GM23338 (cell line): ENCODE results near the gene POLR3E. TPM values are rescaled to one million over a fixed set of nuclear protein-coding genes. Genes with fewer than 3 reads are reported as not detected.

ENCODE experiments used
- ATAC-seq: fragments of 200-7000 bp; cut with Tn5 transposase; 3 replicates; pipeline ENCODE4 v1.9.1; 2020
- DNase-seq: peaks from one replicate; pipeline ENCODE4 v3.0.0-alpha.2; 2015; ENCODE audit warnings: low spot score
- H2AFZ ChIP-seq: fragments of 200-600 bp; sonication (generic); 2 replicates; pipeline ENCODE4 v1.8.0; 2016; ENCODE audit warnings: antibody characterized with exemption, mild to moderate bottlenecking, moderate library complexity
- H3F3A ChIP-seq: fragments of 200-600 bp; sonication (generic); replicated peaks from 2 replicates; pipeline ENCODE4 v1.8.0; 2017; ENCODE audit warnings: antibody characterized with exemption, mixed run types, low read depth
- H3K27ac ChIP-seq: fragments of 200-600 bp; sonication (generic); 2 replicates; pipeline ENCODE4 v1.6.1; 2016; ENCODE audit warnings: low read depth
- H3K27me3 ChIP-seq: fragments of 200-600 bp; sonication (generic); 2 replicates; pipeline ENCODE4 v1.8.0; 2016; ENCODE audit warnings: mild to moderate bottlenecking, mixed run types, moderate library complexity; ENCODE audit not compliant: insufficient read depth
- H3K36me3 ChIP-seq: fragments of 200-600 bp; sonication (generic); 2 replicates; pipeline ENCODE4 v1.8.0; 2016; ENCODE audit warnings: mild to moderate bottlenecking; ENCODE audit not compliant: insufficient read depth
- H3K4me1 ChIP-seq: fragments of 200-600 bp; sonication (generic); 2 replicates; pipeline ENCODE4 v1.8.0; 2016; ENCODE audit warnings: mild to moderate bottlenecking, moderate library complexity; ENCODE audit not compliant: insufficient read depth
- H3K4me2 ChIP-seq: fragments of 200-600 bp; sonication (generic); 2 replicates; pipeline ENCODE4 v1.7.1; 2017; ENCODE audit warnings: mixed run types
- H3K4me3 ChIP-seq: fragments of 200-600 bp; sonication (generic); 2 replicates; pipeline ENCODE4 v1.6.1; 2016; ENCODE audit warnings: mixed run types
- H3K79me2 ChIP-seq: fragments of 200-600 bp; sonication (generic); replicated peaks from 2 replicates; pipeline ENCODE4 v1.8.0; 2017; ENCODE audit warnings: mild to moderate bottlenecking; ENCODE audit not compliant: insufficient read depth
- H3K9me2 ChIP-seq: fragments of 200-600 bp; sonication (generic); 2 replicates; pipeline ENCODE4 v1.8.0; 2017; ENCODE audit not compliant: insufficient read depth
- H4K20me1 ChIP-seq: fragments of 200-600 bp; sonication (generic); replicated peaks from 2 replicates; pipeline ENCODE4 v1.8.0; 2017; ENCODE audit warnings: mild to moderate bottlenecking; ENCODE audit not compliant: insufficient read depth
- H3K27ac Mint-ChIP-seq: 2 replicates; pipeline ENCODE4 v1.8.0; 2020; ENCODE audit warnings: inconsistent platforms, mild to moderate bottlenecking, moderate library complexity, mixed read lengths
- H3K27me3 Mint-ChIP-seq: 3 replicates; pipeline ENCODE4 v1.8.0; 2022; ENCODE audit warnings: low read depth, mild to moderate bottlenecking, moderate library complexity, mixed read lengths, inconsistent platforms; ENCODE audit not compliant: insufficient read depth, poor library complexity
- H3K36me3 Mint-ChIP-seq: 3 replicates; pipeline ENCODE4 v1.8.0; 2021; ENCODE audit warnings: low read depth, mild to moderate bottlenecking, inconsistent platforms, moderate library complexity, mixed read lengths
- H3K4me1 Mint-ChIP-seq: 3 replicates; pipeline ENCODE4 v1.8.0; 2020; ENCODE audit warnings: mild to moderate bottlenecking, inconsistent platforms, mixed read lengths
- H3K4me3 Mint-ChIP-seq: 3 replicates; pipeline ENCODE4 v1.8.0; 2021; ENCODE audit warnings: moderate library complexity, mild to moderate bottlenecking, inconsistent platforms, mixed read lengths
- H3K9me3 Mint-ChIP-seq: 3 replicates; pipeline ENCODE4 v1.8.0; 2020; ENCODE audit warnings: moderate library complexity, mild to moderate bottlenecking, inconsistent platforms, mixed read lengths
- CREB1 ChIP-seq: fragments of 250-450 bp; sonication (Bioruptor Pico); IDR thresholded peaks from 2 replicates; pipeline ENCODE4 v1.5.0; 2020; ENCODE audit warnings: low read depth, mild to moderate bottlenecking, moderate library complexity
- EZH2 ChIP-seq: fragments of 200-600 bp; sonication (generic); IDR thresholded peaks from one replicate; pipeline ENCODE4 v1.8.0; 2017; ENCODE audit warnings: antibody characterized with exemption, mild to moderate bottlenecking, low read depth; ENCODE audit not compliant: unreplicated experiment
- NANOG ChIP-seq: IDR thresholded peaks from 2 replicates; pipeline ENCODE4 v1.6.1; 2016; ENCODE audit warnings: antibody characterized with exemption, borderline replicate concordance
- POLR2AphosphoS5 ChIP-seq: IDR thresholded peaks from 2 replicates; pipeline ENCODE4 v1.6.1; 2016; ENCODE audit warnings: antibody characterized with exemption, low read depth
- REST ChIP-seq: IDR thresholded peaks from one replicate; pipeline ENCODE4 v1.6.1; 2018; ENCODE audit warnings: antibody characterized with exemption; ENCODE audit not compliant: unreplicated experiment
- ZNF114 ChIP-seq: fragments of 250-450 bp; sonication (Bioruptor Pico); IDR thresholded peaks from 2 replicates; pipeline ENCODE4 v1.5.0; 2020; ENCODE audit warnings: mild to moderate bottlenecking, moderate library complexity
- ZNF331 ChIP-seq: fragments of 250-450 bp; sonication (Bioruptor Pico); IDR thresholded peaks from 2 replicates; pipeline ENCODE4 v1.5.0; 2020; ENCODE audit warnings: low read depth, mild to moderate bottlenecking, moderate library complexity
- polyA plus RNA-seq: library from polyadenylated mRNA; unstranded; fragments of >200 nt; fragmentation: Nextera tagmentation; extraction: Ambion mirVana; gene quantifications from 2 replicates; pipeline ENCODE4 v1.2.1, GENCODE V29; 2016
- total RNA-seq: library from RNA; depleted of rRNA; stranded (reverse); fragments of >200 nt; shearing (Covaris generic); gene quantifications from 2 replicates; pipeline ENCODE4 v1.2.3, GENCODE V29; 2014
- TF ChIP-seq, protein P1 (sequence below): IDR thresholded peaks from 2 replicates; pipeline ENCODE4 v1.6.1; 2016; ENCODE audit warnings: antibody characterized with exemption
- TF ChIP-seq, protein P2 (sequence below), 2 experiments: fragments of 200-600 bp in 1 of 2; sonication (generic) in 1 of 2; conservative IDR thresholded peaks; 2 replicates each; pipeline versions ENCODE4 v1.5.1 to v1.6.1; 2016 to 2017; ENCODE audit warnings: antibody characterized with exemption in 2 of 2, low read depth in 2 of 2, mild to moderate bottlenecking in 2 of 2, moderate library complexity in 1 of 2

POLR3E gene
- total and polyA plus RNA-seq, 2 experiments from 2014 or later: 62.7 to 141 TPM

GRCh38 chr16:22352723-22353122 is 55.5 kb downstream of the POLR3E start:
- no peak for DNase-seq
- Histone ChIP-seq H3K4me2 (no peak overlapping the region), H3K79me2 (peaks cover 57% of the 10 kb centered on the region), H2AFZ (no peak overlapping the region), H3K36me3 (peaks cover 29% of the 10 kb centered on the region), H3K27ac (peak overlapping the region; percentile 1; the same call in 1 of the 2 replicates), H3K4me3 (no peak overlapping the region), H3K9me2 (no peaks in the 10 kb centered on the region; the same call in 1 of the 2 replicates), H4K20me1 (peaks cover 6% of the 10 kb centered on the region), H3K4me1 (peaks cover 16% of the 10 kb centered on the region), H3F3A (no peaks in the 10 kb centered on the region), H3K27me3 (no peaks in the 10 kb centered on the region)
- Mint-ChIP-seq H3K36me3 (peaks cover 53% of the 10 kb centered on the region), H3K4me3 (no peak overlapping the region), H3K27ac (no peak overlapping the region), H3K27me3 (no peaks in the 10 kb centered on the region), H3K9me3 (peaks cover 3% of the 10 kb centered on the region; the same call in 1 of the 3 replicates), H3K4me1 (peaks cover 19% of the 10 kb centered on the region)
- TF ChIP-seq REST: no peak
- TF ChIP-seq ZNF331 (CRISPR knock-in tag): no peak
- TF ChIP-seq POLR2AphosphoS5: no peak
- TF ChIP-seq, protein P1, sequence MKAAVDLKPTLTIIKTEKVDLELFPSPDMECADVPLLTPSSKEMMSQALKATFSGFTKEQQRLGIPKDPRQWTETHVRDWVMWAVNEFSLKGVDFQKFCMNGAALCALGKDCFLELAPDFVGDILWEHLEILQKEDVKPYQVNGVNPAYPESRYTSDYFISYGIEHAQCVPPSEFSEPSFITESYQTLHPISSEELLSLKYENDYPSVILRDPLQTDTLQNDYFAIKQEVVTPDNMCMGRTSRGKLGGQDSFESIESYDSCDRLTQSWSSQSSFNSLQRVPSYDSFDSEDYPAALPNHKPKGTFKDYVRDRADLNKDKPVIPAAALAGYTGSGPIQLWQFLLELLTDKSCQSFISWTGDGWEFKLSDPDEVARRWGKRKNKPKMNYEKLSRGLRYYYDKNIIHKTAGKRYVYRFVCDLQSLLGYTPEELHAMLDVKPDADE: no peak
- TF ChIP-seq, protein P2, sequence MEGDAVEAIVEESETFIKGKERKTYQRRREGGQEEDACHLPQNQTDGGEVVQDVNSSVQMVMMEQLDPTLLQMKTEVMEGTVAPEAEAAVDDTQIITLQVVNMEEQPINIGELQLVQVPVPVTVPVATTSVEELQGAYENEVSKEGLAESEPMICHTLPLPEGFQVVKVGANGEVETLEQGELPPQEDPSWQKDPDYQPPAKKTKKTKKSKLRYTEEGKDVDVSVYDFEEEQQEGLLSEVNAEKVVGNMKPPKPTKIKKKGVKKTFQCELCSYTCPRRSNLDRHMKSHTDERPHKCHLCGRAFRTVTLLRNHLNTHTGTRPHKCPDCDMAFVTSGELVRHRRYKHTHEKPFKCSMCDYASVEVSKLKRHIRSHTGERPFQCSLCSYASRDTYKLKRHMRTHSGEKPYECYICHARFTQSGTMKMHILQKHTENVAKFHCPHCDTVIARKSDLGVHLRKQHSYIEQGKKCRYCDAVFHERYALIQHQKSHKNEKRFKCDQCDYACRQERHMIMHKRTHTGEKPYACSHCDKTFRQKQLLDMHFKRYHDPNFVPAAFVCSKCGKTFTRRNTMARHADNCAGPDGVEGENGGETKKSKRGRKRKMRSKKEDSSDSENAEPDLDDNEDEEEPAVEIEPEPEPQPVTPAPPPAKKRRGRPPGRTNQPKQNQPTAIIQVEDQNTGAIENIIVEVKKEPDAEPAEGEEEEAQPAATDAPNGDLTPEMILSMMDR (conservative IDR thresholded peaks at IDR 0.05; ENCODE audit: low read depth in 2 of 2): no peak
- TF ChIP-seq EZH2: no peak
- TF ChIP-seq NANOG: no peak
- ATAC-seq: no peak; the same call in 2 of the 3 replicates

DNA sequence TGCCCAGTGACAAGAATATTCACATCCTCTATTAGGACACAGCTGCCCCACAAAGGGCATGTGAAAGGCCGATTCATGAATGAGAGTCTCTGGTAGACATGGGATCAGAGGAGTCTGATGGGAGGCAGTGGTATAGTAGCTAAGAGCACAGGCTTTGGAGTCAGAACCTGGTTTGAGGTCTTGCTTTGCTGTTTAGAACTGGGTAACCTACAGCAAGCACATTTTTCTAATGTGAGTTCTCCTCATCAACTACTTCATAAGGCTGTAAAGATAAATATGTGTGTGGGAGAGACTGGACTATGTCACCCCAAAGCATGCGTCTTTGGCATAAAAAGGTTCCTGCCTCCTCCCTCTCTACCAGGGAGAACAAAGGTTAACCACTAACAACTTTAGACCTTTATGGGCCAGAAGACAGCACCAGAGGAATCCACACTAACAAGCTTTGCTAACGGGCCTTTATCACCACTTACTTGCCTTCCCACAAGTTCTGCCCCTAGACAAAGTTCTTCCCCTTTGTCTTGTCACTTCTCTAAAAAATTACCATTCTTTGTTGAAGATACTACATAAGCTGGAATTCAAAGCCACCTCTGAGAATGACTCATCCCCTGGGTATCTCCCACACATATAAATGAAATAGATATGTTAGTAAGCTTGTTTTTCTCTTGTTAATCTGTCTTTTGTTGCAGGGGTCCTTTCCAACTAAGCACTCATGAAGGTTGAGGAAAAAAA is 56.1 kb downstream of the POLR3E start:
- peaks cover 25% of the 10 kb centered on the region for H3K4me1 Mint-ChIP-seq
- H3K4me3 ChIP-seq: no peak overlapping the region
- peak overlapping the region; percentile 1 for H3K27ac ChIP-seq
- no peaks in the 10 kb centered on the region; the same call in 1 of the 2 replicates for H3K9me2 ChIP-seq
- no peaks in the 10 kb centered on the region for H3F3A ChIP-seq
- peaks cover 6% of the 10 kb centered on the region for H4K20me1 ChIP-seq
- peaks cover 3% of the 10 kb centered on the region; the same call in 1 of the 3 replicates for H3K9me3 Mint-ChIP-seq
- H3K27me3 ChIP-seq: no peaks in the 10 kb centered on the region
- H3K27ac Mint-ChIP-seq: peak overlapping the region; percentile 81
- no peaks in the 10 kb centered on the region for H3K27me3 Mint-ChIP-seq
- ATAC-seq: peak; percentile 49
- peaks cover 22% of the 10 kb centered on the region for H3K4me1 ChIP-seq
- peaks cover 24% of the 10 kb centered on the region for H3K36me3 ChIP-seq
- peaks cover 47% of the 10 kb centered on the region for H3K36me3 Mint-ChIP-seq
- H3K79me2 ChIP-seq: peaks cover 61% of the 10 kb centered on the region
- peak; percentile 52 for DNase-seq
- H2AFZ ChIP-seq: no peak overlapping the region
- H3K4me3 Mint-ChIP-seq: no peak overlapping the region
- peak overlapping the region; percentile 20 for H3K4me2 ChIP-seq
- TF ChIP-seq ZNF114 (CRISPR knock-in tag) (no peak), CREB1 (CRISPR knock-in tag) (no peak), NANOG (no peak)
